Neural cell (in vitro differentiated cells): Measurements from ENCODE around the gene SOX18. TPM values are rescaled to one million over a fixed set of nuclear protein-coding genes. Genes with fewer than 3 reads are reported as not detected.

Experiments
- H2AFZ ChIP-seq: fragments of 200-600, 300-800 bp; sonication (generic), shearing (Covaris generic); 2 replicates; pipeline ENCODE4 v1.6.0; 2014; ENCODE audit warnings: low read depth, mild to moderate bottlenecking, antibody characterized with exemption, low read length, moderate library complexity
- H3F3A ChIP-seq: fragments of 200-600 bp; shearing (Covaris generic); 2 replicates; pipeline ENCODE4 v1.6.1; 2016; ENCODE audit warnings: mild to moderate bottlenecking, moderate library complexity, mixed read lengths, antibody characterized with exemption, low read length; ENCODE audit not compliant: insufficient read depth, poor library complexity, severe bottlenecking
- H3K27ac ChIP-seq: fragments of 200-600, 300-800 bp; sonication (generic), shearing (Covaris generic); 2 replicates; pipeline ENCODE4 v1.5.1; 2014; ENCODE audit warnings: mild to moderate bottlenecking, low read length, moderate library complexity
- H3K27me3 ChIP-seq: fragments of 300-800, 200-600 bp; sonication (generic), shearing (Covaris generic); 2 replicates; pipeline ENCODE4 v1.6.0; 2014; ENCODE audit warnings: mild to moderate bottlenecking, low read depth, low read length, moderate library complexity; ENCODE audit not compliant: insufficient read depth
- H3K36me3 ChIP-seq: fragments of 300-800, 200-600 bp; sonication (generic), shearing (Covaris generic); 2 replicates; pipeline ENCODE4 v1.5.1; 2014; ENCODE audit warnings: mild to moderate bottlenecking, antibody characterized with exemption, low read length, moderate library complexity; ENCODE audit not compliant: insufficient read depth
- H3K4me2 ChIP-seq: fragments of 300-800, 200-600 bp; sonication (generic), shearing (Covaris generic); 2 replicates; pipeline ENCODE4 v1.6.0; 2014; ENCODE audit warnings: mild to moderate bottlenecking, low read length
- H3K4me3 ChIP-seq: fragments of 300-800, 200-600 bp; sonication (generic), shearing (Covaris generic); 2 replicates; pipeline ENCODE4 v1.5.1; 2014; ENCODE audit warnings: mild to moderate bottlenecking, low read length, moderate library complexity
- H3K79me2 ChIP-seq: fragments of 200-600 bp; shearing (Covaris generic); replicated peaks from 2 replicates; pipeline ENCODE4 v1.6.0; 2014; ENCODE audit warnings: mild to moderate bottlenecking, low read length, moderate library complexity; ENCODE audit not compliant: insufficient read depth
- H3K9ac ChIP-seq: fragments of 300-800, 200-600 bp; sonication (generic), shearing (Covaris generic); 2 replicates; pipeline ENCODE4 v1.6.1; 2016; ENCODE audit warnings: mild to moderate bottlenecking, low read length, mixed read lengths
- H3K9me2 ChIP-seq: fragments of 200-600 bp; shearing (Covaris generic); 2 replicates; pipeline ENCODE4 v1.6.1; 2016; ENCODE audit warnings: mild to moderate bottlenecking, low read length, mixed read lengths; ENCODE audit not compliant: insufficient read depth
- H3K9me3 ChIP-seq: fragments of 200-600, 300-800 bp; sonication (generic), shearing (Covaris generic); 2 replicates; pipeline ENCODE4 v1.6.1; 2016; ENCODE audit warnings: mild to moderate bottlenecking, mixed run types, low read length, moderate library complexity, mixed read lengths
- H4K20me1 ChIP-seq: fragments of 200-600 bp; shearing (Covaris generic); 2 replicates; pipeline ENCODE4 v1.6.1; 2016; ENCODE audit warnings: mild to moderate bottlenecking, mixed run types; ENCODE audit not compliant: insufficient read depth
- EP300 ChIP-seq: fragments of 450-650 bp; conservative IDR thresholded peaks from 2 replicates; pipeline ENCODE4 v1.6.1; 2014; ENCODE audit warnings: antibody characterized with exemption, mild to moderate bottlenecking, moderate library complexity; ENCODE audit not compliant: poor library complexity, severe bottlenecking
- EZH2 ChIP-seq: fragments of 200-600, 300-800 bp; shearing (Covaris generic), sonication (generic); IDR thresholded peaks from 2 replicates; pipeline ENCODE4 v1.6.1; 2014; ENCODE audit warnings: antibody characterized with exemption, low read length, borderline replicate concordance, mild to moderate bottlenecking; ENCODE audit not compliant: insufficient read depth, poor library complexity, severe bottlenecking
- MXI1 ChIP-seq: fragments of 450-650 bp; conservative IDR thresholded peaks from 2 replicates; pipeline ENCODE4 v1.6.1; 2014; ENCODE audit warnings: antibody characterized with exemption, mild to moderate bottlenecking; ENCODE audit not compliant: poor library complexity, severe bottlenecking
- POLR2AphosphoS5 ChIP-seq: IDR thresholded peaks from 2 replicates; pipeline ENCODE4 v1.6.1; 2012
- RAD21 ChIP-seq: fragments of 450-650 bp; conservative IDR thresholded peaks from 2 replicates; pipeline ENCODE4 v1.6.1; 2014; ENCODE audit warnings: antibody characterized with exemption, mild to moderate bottlenecking, moderate library complexity
- SMC3 ChIP-seq: fragments of 450-650 bp; conservative IDR thresholded peaks from 2 replicates; pipeline ENCODE4 v1.6.1; 2014; ENCODE audit warnings: antibody characterized with exemption, mild to moderate bottlenecking, moderate library complexity; ENCODE audit not compliant: poor library complexity
- TAF1 ChIP-seq: IDR thresholded peaks from 2 replicates; pipeline ENCODE4 v1.6.1; 2012; ENCODE audit warnings: low read depth
- polyA plus RNA-seq: library from polyadenylated mRNA; depleted of rRNA; stranded (reverse); fragments of >200 nt; gene quantifications from 2 replicates; pipeline ENCODE4 v1.2.3, GENCODE V29; 2014
- TF ChIP-seq, protein P1 (sequence below): IDR thresholded peaks from 2 replicates; pipeline ENCODE4 v1.6.1; 2012; ENCODE audit warnings: borderline replicate concordance
- TF ChIP-seq, protein P2 (sequence below): fragments of 450-650 bp; IDR thresholded peaks from 2 replicates; pipeline ENCODE4 v1.5.1; 2014; ENCODE audit warnings: antibody characterized with exemption, mild to moderate bottlenecking, moderate library complexity; ENCODE audit not compliant: poor library complexity, severe bottlenecking

SOX18 gene
- polyA plus RNA-seq, 1 donor from 2014 or later, result 0.12 TPM

GRCh38 chr20:64036346-64037198 lies 12.9 kb downstream of the SOX18 start:
- TF ChIP-seq MXI1, result no peak
- Histone ChIP-seq H3K36me3 (no peaks in the 10 kb centered on the region), H3K79me2 (no peaks in the 10 kb centered on the region), H3K9me2 (no peaks in the 10 kb centered on the region), H3K9ac (no peak overlapping the region), H3F3A (no peaks in the 10 kb centered on the region), H3K4me3 (no peak overlapping the region), H4K20me1 (no peaks in the 10 kb centered on the region), H3K27ac (no peak overlapping the region), H2AFZ (no peak overlapping the region), H3K4me2 (no peak overlapping the region), H3K9me3 (no peaks in the 10 kb centered on the region), H3K27me3 (peaks cover 48% of the 10 kb centered on the region)

DNA sequence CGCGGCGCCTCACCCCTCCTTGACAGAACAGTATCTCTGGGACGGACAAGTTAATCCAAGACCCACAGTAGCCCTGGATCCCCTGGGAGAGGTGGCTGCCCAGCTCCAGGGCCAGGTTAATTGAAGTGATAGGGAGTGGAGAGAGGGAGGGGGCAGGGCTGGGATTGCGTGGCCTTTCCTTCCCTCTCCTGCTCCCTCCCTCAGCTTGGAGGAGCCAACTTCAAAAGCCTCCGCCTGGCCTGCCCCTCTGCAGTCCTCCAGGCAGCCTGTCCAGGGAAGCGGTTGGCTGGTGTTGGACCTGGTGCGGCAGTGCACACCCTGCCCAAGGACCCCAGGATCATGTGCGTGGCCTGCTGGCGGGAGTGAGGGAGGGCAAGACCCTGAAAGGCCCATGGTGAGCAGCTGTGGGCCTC lies 13.5 kb downstream of the SOX18 start, which contains the start of gene C20orf204:
C20orf204 (plus strand) TSS at position 250 of the 413 bp plus-strand sequence; CDS start at position 392, 142 bp downstream.
- Histone ChIP-seq H3K9ac (no peak within 1 kb of the TSS), H3K4me3 (no peak within 1 kb of the TSS), H3K27me3 (peaks cover 42% of the 10 kb centered on the region), H3K27ac (no peak within 1 kb of the TSS), H3K9me3 (no peaks in the 10 kb centered on the region), H2AFZ (no peak within 1 kb of the TSS), H4K20me1 (no peaks in the 10 kb centered on the region), H3F3A (no peaks in the 10 kb centered on the region), H3K4me2 (no peak within 1 kb of the TSS), H3K9me2 (no peaks in the 10 kb centered on the region), H3K79me2 (no peaks in the 10 kb centered on the region), H3K36me3 (no peaks in the 10 kb centered on the region)
- TF ChIP-seq, protein P1, sequence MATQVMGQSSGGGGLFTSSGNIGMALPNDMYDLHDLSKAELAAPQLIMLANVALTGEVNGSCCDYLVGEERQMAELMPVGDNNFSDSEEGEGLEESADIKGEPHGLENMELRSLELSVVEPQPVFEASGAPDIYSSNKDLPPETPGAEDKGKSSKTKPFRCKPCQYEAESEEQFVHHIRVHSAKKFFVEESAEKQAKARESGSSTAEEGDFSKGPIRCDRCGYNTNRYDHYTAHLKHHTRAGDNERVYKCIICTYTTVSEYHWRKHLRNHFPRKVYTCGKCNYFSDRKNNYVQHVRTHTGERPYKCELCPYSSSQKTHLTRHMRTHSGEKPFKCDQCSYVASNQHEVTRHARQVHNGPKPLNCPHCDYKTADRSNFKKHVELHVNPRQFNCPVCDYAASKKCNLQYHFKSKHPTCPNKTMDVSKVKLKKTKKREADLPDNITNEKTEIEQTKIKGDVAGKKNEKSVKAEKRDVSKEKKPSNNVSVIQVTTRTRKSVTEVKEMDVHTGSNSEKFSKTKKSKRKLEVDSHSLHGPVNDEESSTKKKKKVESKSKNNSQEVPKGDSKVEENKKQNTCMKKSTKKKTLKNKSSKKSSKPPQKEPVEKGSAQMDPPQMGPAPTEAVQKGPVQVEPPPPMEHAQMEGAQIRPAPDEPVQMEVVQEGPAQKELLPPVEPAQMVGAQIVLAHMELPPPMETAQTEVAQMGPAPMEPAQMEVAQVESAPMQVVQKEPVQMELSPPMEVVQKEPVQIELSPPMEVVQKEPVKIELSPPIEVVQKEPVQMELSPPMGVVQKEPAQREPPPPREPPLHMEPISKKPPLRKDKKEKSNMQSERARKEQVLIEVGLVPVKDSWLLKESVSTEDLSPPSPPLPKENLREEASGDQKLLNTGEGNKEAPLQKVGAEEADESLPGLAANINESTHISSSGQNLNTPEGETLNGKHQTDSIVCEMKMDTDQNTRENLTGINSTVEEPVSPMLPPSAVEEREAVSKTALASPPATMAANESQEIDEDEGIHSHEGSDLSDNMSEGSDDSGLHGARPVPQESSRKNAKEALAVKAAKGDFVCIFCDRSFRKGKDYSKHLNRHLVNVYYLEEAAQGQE, result no peak
- TF ChIP-seq RAD21 (no peak), TAF1 (no peak), EZH2 (no peak), EP300 (no peak), MXI1 (no peak), POLR2AphosphoS5 (no peak), SMC3 (no peak)
- TF ChIP-seq, protein P2, sequence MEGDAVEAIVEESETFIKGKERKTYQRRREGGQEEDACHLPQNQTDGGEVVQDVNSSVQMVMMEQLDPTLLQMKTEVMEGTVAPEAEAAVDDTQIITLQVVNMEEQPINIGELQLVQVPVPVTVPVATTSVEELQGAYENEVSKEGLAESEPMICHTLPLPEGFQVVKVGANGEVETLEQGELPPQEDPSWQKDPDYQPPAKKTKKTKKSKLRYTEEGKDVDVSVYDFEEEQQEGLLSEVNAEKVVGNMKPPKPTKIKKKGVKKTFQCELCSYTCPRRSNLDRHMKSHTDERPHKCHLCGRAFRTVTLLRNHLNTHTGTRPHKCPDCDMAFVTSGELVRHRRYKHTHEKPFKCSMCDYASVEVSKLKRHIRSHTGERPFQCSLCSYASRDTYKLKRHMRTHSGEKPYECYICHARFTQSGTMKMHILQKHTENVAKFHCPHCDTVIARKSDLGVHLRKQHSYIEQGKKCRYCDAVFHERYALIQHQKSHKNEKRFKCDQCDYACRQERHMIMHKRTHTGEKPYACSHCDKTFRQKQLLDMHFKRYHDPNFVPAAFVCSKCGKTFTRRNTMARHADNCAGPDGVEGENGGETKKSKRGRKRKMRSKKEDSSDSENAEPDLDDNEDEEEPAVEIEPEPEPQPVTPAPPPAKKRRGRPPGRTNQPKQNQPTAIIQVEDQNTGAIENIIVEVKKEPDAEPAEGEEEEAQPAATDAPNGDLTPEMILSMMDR, result no peak
